IMR-90 (cell line): ENCODE data around the gene TNNT1. TPM values are rescaled to one million over a fixed set of nuclear protein-coding genes. Genes with fewer than 3 reads are reported as not detected.
A peak's percentile ranks its signal among the peaks of the same experiment; 100 is the strongest.

Experiments used
- ATAC-seq: fragments of 200-7000 bp; cut with Tn5 transposase; 2 replicates; pipeline ENCODE4 v1.9.1; 2020; ENCODE audit warnings: low read depth, mild to moderate bottlenecking, moderate library complexity
- BruUV-seq: library from RNA; stranded (reverse); fragments of 400-500 nt; replicated peaks from 2 replicates; lab custom pipeline; 2021; lab: Mats Ljungman, UMichigan
- CTCF ChIA-PET: fragments of 300-600 bp; formaldehyde crosslinking; extraction: SDS; loops from one replicate; lab custom pipeline; 2021; ENCODE audit warnings: antibody characterized with exemption; lab: Yijun Ruan, JAX
- POLR2A ChIA-PET: fragments of 300-600 bp; sonication (Branson Sonifier 250); formaldehyde crosslinking; loops from one replicate; lab custom pipeline; 2022; ENCODE audit warnings: antibody characterized with exemption; ENCODE audit not compliant: unreplicated experiment; lab: Charles Lee
- DNase-seq: peaks from one replicate; pipeline ENCODE4 v3.0.0; 2013
- H2AFZ ChIP-seq: replicated peaks from 2 replicates; pipeline ENCODE3; 2013; ENCODE audit warnings: low read length, mild to moderate bottlenecking; ENCODE audit not compliant: poor library complexity
- H2AK5ac ChIP-seq: 2 replicates; pipeline ENCODE4 v1.6.1; 2013; ENCODE audit warnings: low read depth, low read length, inconsistent platforms
- H2AK9ac ChIP-seq: replicated peaks from 2 replicates; pipeline ENCODE3; 2013; ENCODE audit warnings: mild to moderate bottlenecking, low read depth, low read length, moderate library complexity; ENCODE audit not compliant: poor library complexity
- H2BK120ac ChIP-seq: 2 replicates; pipeline ENCODE4 v1.6.1; 2013; ENCODE audit warnings: low read depth, low read length, inconsistent platforms
- H2BK15ac ChIP-seq: 3 replicates; pipeline ENCODE4 v1.6.1; 2013; ENCODE audit warnings: low read depth, low read length, inconsistent platforms
- H2BK20ac ChIP-seq: 2 replicates; pipeline ENCODE4 v1.6.1; 2013; ENCODE audit warnings: low read depth, mild to moderate bottlenecking, inconsistent platforms, low read length, moderate library complexity
- H2BK5ac ChIP-seq: 2 replicates; pipeline ENCODE4 v1.6.1; 2013; ENCODE audit warnings: mild to moderate bottlenecking, low read depth, low read length, inconsistent platforms; ENCODE audit not compliant: poor library complexity, severe bottlenecking
- H3K14ac ChIP-seq: replicated peaks from 2 replicates; pipeline ENCODE4 v1.6.1; 2013; ENCODE audit warnings: low read depth, low read length, inconsistent platforms
- H3K18ac ChIP-seq: 2 replicates; pipeline ENCODE4 v1.6.1; 2013; ENCODE audit warnings: low read depth, low read length, control low read depth
- H3K23ac ChIP-seq: 2 replicates; pipeline ENCODE4 v1.6.1; 2013; ENCODE audit warnings: low read depth, low read length, inconsistent platforms
- H3K27ac ChIP-seq: 2 replicates; pipeline ENCODE4 v1.5.1; 2013; ENCODE audit warnings: mild to moderate bottlenecking, control low read depth, low read length; ENCODE audit not compliant: insufficient read depth
- H3K27me3 ChIP-seq: 2 replicates; pipeline ENCODE4 v1.6.1; 2013; ENCODE audit warnings: low read length; ENCODE audit not compliant: control insufficient read depth, insufficient read depth
- H3K36me3 ChIP-seq: 2 replicates; pipeline ENCODE4 v1.6.1; 2013; ENCODE audit warnings: low read length, mixed read lengths; ENCODE audit not compliant: control insufficient read depth, insufficient read depth
- H3K4ac ChIP-seq: 2 replicates; pipeline ENCODE4 v1.6.1; 2013; ENCODE audit warnings: low read depth, low read length, inconsistent platforms
- H3K4me1 ChIP-seq: 2 replicates; pipeline ENCODE4 v1.6.1; 2013; ENCODE audit warnings: low read length, mixed read lengths; ENCODE audit not compliant: control insufficient read depth, insufficient read depth
- H3K4me2 ChIP-seq: 2 replicates; pipeline ENCODE4 v1.6.1; 2013; ENCODE audit warnings: low read depth, mild to moderate bottlenecking, control low read depth, low read length, moderate library complexity
- H3K4me3 ChIP-seq: 2 replicates; pipeline ENCODE4 v1.5.1; 2013; ENCODE audit warnings: low read depth, mild to moderate bottlenecking, control low read depth, low read length, moderate library complexity; ENCODE audit not compliant: insufficient read depth
- H3K56ac ChIP-seq: 2 replicates; pipeline ENCODE4 v1.6.1; 2013; ENCODE audit warnings: low read length, inconsistent platforms; ENCODE audit not compliant: insufficient read depth; ENCODE audit errors: extremely low read depth
- H3K79me1 ChIP-seq, 2 experiments: 2 replicates each; pipeline ENCODE4 v1.6.1; 2013; ENCODE audit warnings: low read length in 2 of 2, inconsistent platforms in 1 of 2, low read depth in 1 of 2
- H3K9ac ChIP-seq: 2 replicates; pipeline ENCODE4 v1.6.1; 2013; ENCODE audit warnings: low read depth, low read length, control low read depth
- H3K9me1 ChIP-seq: 2 replicates; pipeline ENCODE4 v1.6.1; 2013; ENCODE audit warnings: low read length, inconsistent platforms; ENCODE audit not compliant: insufficient read depth
- H3K9me3 ChIP-seq: 2 replicates; pipeline ENCODE4 v1.6.1; 2013; ENCODE audit warnings: low read length; ENCODE audit not compliant: control insufficient read depth, insufficient read depth
- H4K20me1 ChIP-seq: 2 replicates; pipeline ENCODE4 v1.6.1; 2013; ENCODE audit warnings: low read length, inconsistent platforms; ENCODE audit not compliant: insufficient read depth
- H4K5ac ChIP-seq: 2 replicates; pipeline ENCODE4 v1.6.1; 2013; ENCODE audit warnings: mild to moderate bottlenecking, low read depth, low read length, control low read depth
- H4K8ac ChIP-seq, 2 experiments: 2 replicates each; pipeline ENCODE4 v1.6.1; 2013; ENCODE audit warnings: low read depth in 2 of 2, low read length in 2 of 2, control low read depth in 1 of 2, inconsistent platforms in 1 of 2
- H4K91ac ChIP-seq: 2 replicates; pipeline ENCODE4 v1.6.1; 2013; ENCODE audit warnings: low read depth, low read length, inconsistent platforms; ENCODE audit not compliant: insufficient read depth
- CHD1 ChIP-seq: IDR thresholded peaks from 2 replicates; pipeline ENCODE4 v1.6.1; 2012; ENCODE audit warnings: low read depth, low read length, improper control_type of control experiment
- CTCF ChIP-seq: conservative IDR thresholded peaks from 2 replicates; pipeline ENCODE4 v1.5.1; 2012; ENCODE audit warnings: mild to moderate bottlenecking, low read depth, low read length, improper control_type of control experiment
- ELK1 ChIP-seq: fragments of 150-350 bp; IDR thresholded peaks from 2 replicates; pipeline ENCODE4 v1.6.1; 2016; ENCODE audit warnings: low read depth, mild to moderate bottlenecking, low read length, moderate library complexity, borderline replicate concordance
- MAFK ChIP-seq: IDR thresholded peaks from 2 replicates; pipeline ENCODE4 v1.6.1; 2012; ENCODE audit warnings: low read depth, low read length, improper control_type of control experiment
- MAZ ChIP-seq: IDR thresholded peaks from 2 replicates; pipeline ENCODE4 v1.6.1; 2012; ENCODE audit warnings: low read depth, mild to moderate bottlenecking, low read length, improper control_type of control experiment, moderate library complexity, borderline replicate concordance
- MXI1 ChIP-seq: IDR thresholded peaks from 2 replicates; pipeline ENCODE4 v1.6.1; 2012; ENCODE audit warnings: low read depth, mild to moderate bottlenecking, low read length, moderate library complexity, borderline replicate concordance
- SMC3 ChIP-seq: fragments of 150-350 bp; IDR thresholded peaks from 2 replicates; pipeline ENCODE4 v1.6.1; 2016; ENCODE audit warnings: low read depth, mild to moderate bottlenecking, antibody characterized with exemption, low read length, moderate library complexity
- WGBS, 2 experiments: methylation state at CpG; one replicate each; pipeline versions ENCODE4 v1.1.5 to v1.1.7; 2013; ENCODE audit warnings: missing lambda C conversion rate in 2 of 2; ENCODE audit not compliant: insufficient read length in 1 of 2; ENCODE audit errors: extremely low coverage in 2 of 2; 5-methylcytosine and 5-hydroxymethylcytosine counted together
- dilution Hi-C: fragments of 300-500 bp; cut with HindIII; formaldehyde crosslinking; loops from one replicate; pipeline ENCODE4 v1.14.3; 2018; ENCODE audit warnings: low sequenced_read_pairs; ENCODE audit not compliant: unreplicated experiment
- in situ Hi-C: fragments of 300-500 bp; cut with MboI; formaldehyde crosslinking; loops from 3 replicates; pipeline ENCODE4 v1.14.3; 2019; ENCODE audit warnings: low sequenced_read_pairs, inconsistent platforms, mixed read lengths
- intact Hi-C: fragments of 100-400 bp; cut with micrococcal nuclease; formaldehyde crosslinking; loops from 2 replicates; pipeline ENCODE4 v1.10.0; 2022
- polyA plus RNA-seq, 3 experiments: library from polyadenylated mRNA; depleted of rRNA; stranded (reverse); fragments of >200 nt; gene quantifications; 2 replicates each; pipeline ENCODE4 v1.2.3, GENCODE V29; 2012; ENCODE audit warnings: low replicate concordance in 1 of 3
- total RNA-seq: library from RNA; depleted of rRNA; stranded (reverse); fragments of >200 nt; gene quantifications from 2 replicates; pipeline ENCODE4 v1.2.3, GENCODE V29; 2012

Gene TNNT1
- total and polyA plus RNA-seq, 2 of the 4 experiments (the other 2 are of a cell fraction): 1.3 to 2.6 TPM

GRCh38 chr19:55173714-55174409 lies 24.9 kb upstream of the TNNT1 start:
- peak overlapping the region; percentile 14 for H3K4me3 ChIP-seq
- no peak overlapping the region for H4K5ac ChIP-seq
- H2BK15ac ChIP-seq: no peak overlapping the region
- dilution Hi-C loops: no loop called here
- peak overlapping the region; percentile 50 to 95; a peak in 3 of 4 replicates for H4K8ac ChIP-seq
- no peak overlapping the region for H2BK5ac ChIP-seq
- H3K56ac ChIP-seq: peak overlapping the region; percentile 3; the same call in 1 of the 2 replicates
- peaks cover 17% of the 10 kb centered on the region for H3K27me3 ChIP-seq
- TF ChIP-seq CHD1 (no peak), MAZ (peak; percentile 26; the same call in 1 of the 2 replicates), MAFK (no peak), ELK1 (no peak), SMC3 (no peak), MXI1 (no peak), CTCF (no peak)
- no peak overlapping the region for H2BK20ac ChIP-seq
- peak overlapping the region; percentile 17; the same call in 1 of the 2 replicates for H3K9ac ChIP-seq
- BruUV-seq: no TSS peak
- DNase-seq (peak; percentile 43), ATAC-seq (peak; percentile 85)
- ChIA-PET CTCF (no interaction called here), POLR2A (no interaction called here)
- no peak overlapping the region for H2BK120ac ChIP-seq
- intact Hi-C loops: no loop called here
- peak overlapping the region; percentile 6; the same call in 1 of the 2 replicates for H4K91ac ChIP-seq
- no peak overlapping the region for H3K18ac ChIP-seq
- 0% methylated on average over 7 of the region's 37 CpGs; no CpG with 5 or more reads in 1 of the 2 experiments for WGBS, 2 experiments
- H4K20me1 ChIP-seq: peaks cover 3% of the 10 kb centered on the region
- no peaks in the 10 kb centered on the region for H3K9me3 ChIP-seq
- peak overlapping the region; percentile 91 for H2AFZ ChIP-seq
- no peaks in the 10 kb centered on the region for H3K36me3 ChIP-seq
- H3K4me2 ChIP-seq: peak overlapping the region; percentile 68
- H3K4me1 ChIP-seq: peaks cover 4% of the 10 kb centered on the region; the same call in 1 of the 2 replicates
- no peaks in the 10 kb centered on the region for H3K9me1 ChIP-seq
- H3K14ac ChIP-seq: 0 out of 2 replicates have a peak overlapping the region, but pooled peaks have one; percentile 30
- no peak overlapping the region for H3K27ac ChIP-seq
- peak overlapping the region; percentile 74 for H2AK9ac ChIP-seq
- H2AK5ac ChIP-seq: no peak overlapping the region
- in situ Hi-C loops: no loop called here
- peak overlapping the region; percentile 65; the same call in 1 of the 2 replicates for H3K4ac ChIP-seq
- H3K23ac ChIP-seq: peak overlapping the region; percentile 73; the same call in 1 of the 2 replicates
- H3K79me1 ChIP-seq: no peaks in the 10 kb centered on the region
